ENCODE data around the gene SNRPA. TPM values are rescaled to one million over a fixed set of nuclear protein-coding genes. Genes with fewer than 3 reads are reported as not detected.
A peak's percentile ranks its signal among the peaks of the same experiment; 100 is the strongest.

The SNRPA gene
- total RNA-seq, 2 experiments from 2014 or later: 149 to 182 TPM

- CTCF ChIA-PET: interaction anchor here (1.1 kb wide), 1 partner anchor 10 kb away, joined by 4 read pairs; no protein-coding TSS in a partner anchor
- peaks cover 84% of the 10 kb centered on the region for H3K4me1 Mint-ChIP-seq
- no peak for DNase-seq
- POLR2A ChIA-PET: no interaction called here
- H3K4me3 Mint-ChIP-seq: peak overlapping the region; percentile 95
- no peaks in the 10 kb centered on the region for H3K27me3 Mint-ChIP-seq
- no peaks in the 10 kb centered on the region for H3K9me3 Mint-ChIP-seq
- H3K36me3 Mint-ChIP-seq (ENCODE audit: low read depth): peaks cover 70% of the 10 kb centered on the region
- H3K27ac Mint-ChIP-seq: peak overlapping the region; percentile 88
Measured at GRCh38 chr19:40802300-40803169, 51.5 kb downstream of the SNRPA start.

GRCh38 chr19:40803170-40803856 lies 52.3 kb downstream of the SNRPA start:
- Mint-ChIP-seq H3K27me3 (no peaks in the 10 kb centered on the region), H3K4me3 (peak overlapping the region; percentile 95), H3K27ac (peak overlapping the region; percentile 88), H3K36me3 (ENCODE audit: low read depth) (peaks cover 78% of the 10 kb centered on the region), H3K4me1 (peaks cover 81% of the 10 kb centered on the region), H3K9me3 (no peaks in the 10 kb centered on the region)
- POLR2A ChIA-PET: no interaction called here
- CTCF ChIA-PET: interaction anchor here (1.1 kb wide), 1 partner anchor 9 kb away, joined by 4 read pairs; no protein-coding TSS in a partner anchor
- no peak for DNase-seq

GRCh38 chr19:40803857-40804782 lies 53.1 kb downstream of the SNRPA start:
- POLR2A ChIA-PET: interaction anchor here (0.6 kb wide), 1 partner anchor 96 kb away, joined by 3 read pairs; no protein-coding TSS in a partner anchor
- H3K4me3 Mint-ChIP-seq: peak overlapping the region; percentile 95
- CTCF ChIA-PET: interaction anchor here (0.7 to 4.3 kb wide), 4 partner anchors 8 to 139 kb away, joined by 3 to 21 read pairs (median 4); partner anchors contain the start of gene RAB4B
- H3K27ac Mint-ChIP-seq: peak overlapping the region; percentile 88
- no peaks in the 10 kb centered on the region for H3K27me3 Mint-ChIP-seq
- peaks cover 81% of the 10 kb centered on the region for H3K4me1 Mint-ChIP-seq
- H3K36me3 Mint-ChIP-seq (ENCODE audit: low read depth): peaks cover 83% of the 10 kb centered on the region
- peak; percentile 84 for DNase-seq
- H3K9me3 Mint-ChIP-seq: no peaks in the 10 kb centered on the region

GRCh38 chr19:40804783-40805242 lies 53.8 kb downstream of the SNRPA start:
- H3K27me3 Mint-ChIP-seq: no peaks in the 10 kb centered on the region
- CTCF ChIA-PET: interaction anchor here (0.7 to 4.3 kb wide), 8 partner anchors 8 to 141 kb away, joined by 3 to 26 read pairs (median 12); partner anchors contain the start of gene RAB4B
- H3K27ac Mint-ChIP-seq: peak overlapping the region; percentile 88
- DNase-seq: no peak
- peak overlapping the region; percentile 95 for H3K4me3 Mint-ChIP-seq
- H3K9me3 Mint-ChIP-seq: no peaks in the 10 kb centered on the region
- H3K36me3 Mint-ChIP-seq (ENCODE audit: low read depth): peaks cover 87% of the 10 kb centered on the region
- peaks cover 86% of the 10 kb centered on the region for H3K4me1 Mint-ChIP-seq
- POLR2A ChIA-PET: interaction anchor here (0.6 kb wide), 1 partner anchor 95 kb away, joined by 3 read pairs; no protein-coding TSS in a partner anchor

- peak overlapping the region; percentile 95 for H3K4me3 Mint-ChIP-seq
- ChIA-PET POLR2A (no interaction called here), CTCF (interaction anchor here (1.2 to 4.3 kb wide), 8 partner anchors 9 to 148 kb away, joined by 3 to 26 read pairs (median 12); partner anchors contain the start of gene RAB4B)
- H3K27me3 Mint-ChIP-seq: no peaks in the 10 kb centered on the region
- peak overlapping the region; percentile 88 for H3K27ac Mint-ChIP-seq
- H3K4me1 Mint-ChIP-seq: peaks cover 86% of the 10 kb centered on the region
- peaks cover 87% of the 10 kb centered on the region for H3K36me3 Mint-ChIP-seq (ENCODE audit: low read depth)
- DNase-seq: peak; percentile 61
- H3K9me3 Mint-ChIP-seq: no peaks in the 10 kb centered on the region
Measured at GRCh38 chr19:40805258-40805868, 54.4 kb downstream of the SNRPA start.

GRCh38 chr19:40806423-40807146 lies 55.6 kb downstream of the SNRPA start:
- Mint-ChIP-seq H3K9me3 (no peaks in the 10 kb centered on the region), H3K27ac (peak overlapping the region; percentile 88), H3K4me3 (peak overlapping the region; percentile 67), H3K4me1 (peaks cover 88% of the 10 kb centered on the region), H3K36me3 (ENCODE audit: low read depth) (peaks cover 82% of the 10 kb centered on the region), H3K27me3 (peaks cover 4% of the 10 kb centered on the region)
- ChIA-PET POLR2A (interaction anchor here (1.2 kb wide), 1 partner anchor 59 kb away, joined by 3 read pairs; no protein-coding TSS in a partner anchor), CTCF (interaction anchor here (0.5 to 4.3 kb wide), 24 partner anchors 10 to 498 kb away, joined by 3 to 26 read pairs (median 4); partner anchors contain the start of genes ACTMAP, COQ8B, ITPKC and RAB4B)
- DNase-seq: peak; percentile 80

- POLR2A ChIA-PET: interaction anchor here (1.2 kb wide), 1 partner anchor 60 kb away, joined by 3 read pairs; no protein-coding TSS in a partner anchor
- peak overlapping the region; percentile 67 for H3K4me3 Mint-ChIP-seq
- DNase-seq: no peak
- CTCF ChIA-PET: interaction anchor here (0.7 to 4.3 kb wide), 20 partner anchors 11 to 201 kb away, joined by 3 to 26 read pairs (median 4); partner anchors contain the start of genes ACTMAP, COQ8B, ITPKC and RAB4B
- H3K36me3 Mint-ChIP-seq (ENCODE audit: low read depth): peaks cover 74% of the 10 kb centered on the region
- no peaks in the 10 kb centered on the region for H3K9me3 Mint-ChIP-seq
- peaks cover 86% of the 10 kb centered on the region for H3K4me1 Mint-ChIP-seq
- H3K27me3 Mint-ChIP-seq: peaks cover 8% of the 10 kb centered on the region
- H3K27ac Mint-ChIP-seq: peak overlapping the region; percentile 88
Measured at GRCh38 chr19:40807147-40808020, 56.4 kb downstream of the SNRPA start.

GRCh38 chr19:40808021-40808325 lies 57.0 kb downstream of the SNRPA start:
- CTCF ChIA-PET: interaction anchor here (0.5 to 4.3 kb wide), 11 partner anchors 12 to 1499 kb away, joined by 3 to 26 read pairs (median 9); partner anchors contain the start of genes ACTMAP, RAB4B and SNRPA
- POLR2A ChIA-PET: no interaction called here
- Mint-ChIP-seq H3K36me3 (ENCODE audit: low read depth) (peaks cover 70% of the 10 kb centered on the region), H3K4me1 (peaks cover 86% of the 10 kb centered on the region), H3K9me3 (no peaks in the 10 kb centered on the region), H3K27ac (peak overlapping the region; percentile 88), H3K4me3 (no peak overlapping the region), H3K27me3 (peaks cover 13% of the 10 kb centered on the region)
- DNase-seq: no peak

- no peak for DNase-seq
- Mint-ChIP-seq H3K27ac (no peak overlapping the region), H3K36me3 (ENCODE audit: low read depth) (peaks cover 66% of the 10 kb centered on the region), H3K27me3 (peaks cover 14% of the 10 kb centered on the region), H3K4me3 (no peak overlapping the region), H3K9me3 (no peaks in the 10 kb centered on the region), H3K4me1 (peaks cover 81% of the 10 kb centered on the region)
- POLR2A ChIA-PET: no interaction called here
- CTCF ChIA-PET: interaction anchor here (0.5 to 4.3 kb wide), 6 partner anchors 31 to 1499 kb away, joined by 3 to 26 read pairs (median 8); partner anchors contain the start of genes ACTMAP, RAB4B and SNRPA
Measured at GRCh38 chr19:40808497-40808896, 57.5 kb downstream of the SNRPA start.

GRCh38 chr19:40809358-40810086 lies 58.5 kb downstream of the SNRPA start:
- CTCF ChIA-PET: interaction anchor here (1.1 to 1.3 kb wide), 3 partner anchors 10 to 54 kb away, joined by 3 read pairs; no protein-coding TSS in a partner anchor
- H3K4me1 Mint-ChIP-seq: peaks cover 73% of the 10 kb centered on the region
- peak overlapping the region; percentile 15 for H3K4me3 Mint-ChIP-seq
- H3K27ac Mint-ChIP-seq: peak overlapping the region; percentile 60
- POLR2A ChIA-PET: no interaction called here
- no peaks in the 10 kb centered on the region for H3K9me3 Mint-ChIP-seq
- peaks cover 55% of the 10 kb centered on the region for H3K36me3 Mint-ChIP-seq (ENCODE audit: low read depth)
- no peak for DNase-seq
- H3K27me3 Mint-ChIP-seq: peaks cover 23% of the 10 kb centered on the region
